Transverse colon (tissue), 4 donors: ENCODE results near the gene ADIPOR1. TPM values are rescaled to one million over a fixed set of nuclear protein-coding genes. Genes with fewer than 3 reads are reported as not detected.

Source experiments
- DNase-seq: peaks from one replicate; pipeline ENCODE4 v3.0.0-alpha.2; 2019
- H3K27ac ChIP-seq, 4 donors: fragments of 200-600 bp; sonication (generic); 2 replicates each; pipeline ENCODE4 v1.5.1; 2016 to 2018; ENCODE audit warnings: inconsistent platforms in 4 of 4
- H3K27me3 ChIP-seq: fragments of 200-600 bp; sonication (generic); 2 replicates; pipeline ENCODE4 v1.5.1; 2017; ENCODE audit warnings: inconsistent platforms
- H3K36me3 ChIP-seq, 4 donors: fragments of 200-600 bp; sonication (generic); 2 replicates each; pipeline ENCODE4 v1.5.1; 2017 to 2019; ENCODE audit warnings: inconsistent platforms in 4 of 4
- H3K4me1 ChIP-seq, 4 donors: fragments of 200-600 bp; sonication (generic); 2 replicates each; pipeline ENCODE4 v1.5.1; 2017 to 2020; ENCODE audit warnings: inconsistent platforms in 4 of 4
- H3K4me3 ChIP-seq, 4 donors: fragments of 200-600 bp; sonication (generic); 1 replicate in 1 of 4; 2 replicates in 3 of 4; pipeline versions ENCODE4 v1.5.1 to v1.6.1; 2017 to 2019; ENCODE audit warnings: inconsistent platforms in 4 of 4
- H3K9me3 ChIP-seq, 2 donors: fragments of 200-600 bp; sonication (generic); 2 replicates each; pipeline ENCODE4 v1.5.1; 2017 to 2019; ENCODE audit warnings: inconsistent platforms in 2 of 2
- EP300 ChIP-seq: sonication (generic); formaldehyde crosslinking; IDR thresholded peaks from one replicate; pipeline ENCODE4 v1.6.1; 2017; ENCODE audit warnings: antibody characterized with exemption, low read depth
- POLR2A ChIP-seq: fragments of 450-650 bp; IDR thresholded peaks from one replicate; pipeline ENCODE4 v1.6.1; 2016; ENCODE audit warnings: antibody characterized with exemption, mild to moderate bottlenecking, moderate library complexity
- POLR2AphosphoS5 ChIP-seq, 3 donors: sonication (generic); formaldehyde crosslinking; IDR thresholded peaks; one replicate each; pipeline ENCODE4 v1.6.1; 2016; ENCODE audit warnings: antibody characterized with exemption in 3 of 3
- WGBS, 2 donors: methylation state at CpG; one replicate each; pipeline ENCODE4 v1.1.5; 2018; ENCODE audit warnings: low coverage in 1 of 2; 5-methylcytosine and 5-hydroxymethylcytosine counted together
- in situ Hi-C, 4 donors: fragments of 200-750 bp; cut with MboI; loops; one replicate each; pipeline versions ENCODE4 v1.15.0 to v1.15.1; 2017; ENCODE audit warnings: low sequenced_read_pairs in 3 of 4, low pct_ligation_motif_present in 1 of 4, low pct_unique_long_range_greater_than_20kb in 1 of 4
- intact Hi-C: fragments of 100-400 bp; cut with DNase I; formaldehyde crosslinking; loops from one replicate; pipeline ENCODE4 v1.15.1; 2023; ENCODE audit warnings: low total_unique reads
- total RNA-seq, 4 donors: library from RNA; depleted of rRNA; stranded (reverse); fragments of >200 nt; gene quantifications; one replicate each; pipeline ENCODE4 v1.1.0, GENCODE V29; 2016
- TF ChIP-seq, protein P1 (sequence below), 5 experiments: fragments of 200-600 bp in 3 of 5; fragments of 450-650 bp in 2 of 5; sonication (generic) in 3 of 5; IDR thresholded peaks; 1 replicate in 2 of 5; 2 replicates in 3 of 5; pipeline ENCODE4 v1.5.1; 2016 to 2017; ENCODE audit warnings: antibody characterized with exemption in 5 of 5, inconsistent platforms in 3 of 5, mild to moderate bottlenecking in 2 of 5, moderate library complexity in 1 of 5

The ADIPOR1 gene
- total RNA-seq, 4 donors from 2014 or later = 19.1 to 103 (median 60.6) TPM

DNA sequence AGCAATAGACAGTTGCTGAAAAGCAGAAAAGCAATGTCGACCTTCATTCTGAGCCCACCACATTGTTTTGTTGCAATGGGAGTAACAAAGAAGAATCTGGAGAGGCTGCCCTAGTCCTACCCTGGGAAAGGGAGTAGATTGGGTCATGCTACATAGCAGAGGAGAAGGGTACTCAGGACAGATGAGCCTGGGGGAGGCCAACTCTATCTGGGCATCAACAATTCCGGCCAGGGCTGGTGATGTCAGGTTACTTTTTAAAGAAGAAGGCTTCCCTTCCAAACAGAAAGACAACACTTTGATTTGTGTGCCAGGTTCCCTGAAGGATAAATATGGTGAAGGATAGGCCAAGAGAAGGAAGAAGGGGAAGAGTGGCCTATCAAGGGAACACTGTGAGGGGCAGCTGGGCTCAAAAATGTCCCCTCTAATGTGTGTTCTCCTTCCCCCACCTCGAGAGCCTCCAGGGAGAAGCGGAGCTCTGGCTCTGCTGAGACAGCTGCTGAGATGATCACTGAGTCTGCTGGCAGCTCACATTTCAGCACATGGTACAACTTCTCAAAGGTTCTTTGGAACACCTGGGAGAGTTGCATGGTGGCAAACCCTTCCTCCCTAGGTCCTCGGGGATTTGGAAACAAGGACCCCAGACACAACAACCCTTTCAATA lies 3.2 kb upstream of the ADIPOR1 start:
- no peak for DNase-seq
- TF ChIP-seq, protein P1, sequence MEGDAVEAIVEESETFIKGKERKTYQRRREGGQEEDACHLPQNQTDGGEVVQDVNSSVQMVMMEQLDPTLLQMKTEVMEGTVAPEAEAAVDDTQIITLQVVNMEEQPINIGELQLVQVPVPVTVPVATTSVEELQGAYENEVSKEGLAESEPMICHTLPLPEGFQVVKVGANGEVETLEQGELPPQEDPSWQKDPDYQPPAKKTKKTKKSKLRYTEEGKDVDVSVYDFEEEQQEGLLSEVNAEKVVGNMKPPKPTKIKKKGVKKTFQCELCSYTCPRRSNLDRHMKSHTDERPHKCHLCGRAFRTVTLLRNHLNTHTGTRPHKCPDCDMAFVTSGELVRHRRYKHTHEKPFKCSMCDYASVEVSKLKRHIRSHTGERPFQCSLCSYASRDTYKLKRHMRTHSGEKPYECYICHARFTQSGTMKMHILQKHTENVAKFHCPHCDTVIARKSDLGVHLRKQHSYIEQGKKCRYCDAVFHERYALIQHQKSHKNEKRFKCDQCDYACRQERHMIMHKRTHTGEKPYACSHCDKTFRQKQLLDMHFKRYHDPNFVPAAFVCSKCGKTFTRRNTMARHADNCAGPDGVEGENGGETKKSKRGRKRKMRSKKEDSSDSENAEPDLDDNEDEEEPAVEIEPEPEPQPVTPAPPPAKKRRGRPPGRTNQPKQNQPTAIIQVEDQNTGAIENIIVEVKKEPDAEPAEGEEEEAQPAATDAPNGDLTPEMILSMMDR (IDR thresholded peaks at IDR 0.05) = no peak
- no peak for TF ChIP-seq POLR2AphosphoS5 (IDR thresholded peaks at IDR 0.05)
- no peak for TF ChIP-seq POLR2A
- no peak for TF ChIP-seq EP300
- Histone ChIP-seq H3K4me3 (no peak overlapping the region), H3K36me3 (no peaks in the 10 kb centered on the region), H3K27me3 (no peaks in the 10 kb centered on the region), H3K27ac (no peak overlapping the region), H3K9me3 (no peaks in the 10 kb centered on the region), H3K4me1 (peaks cover 5 to 24% (median 22%) of the 10 kb centered on the region in 4 donors)
- intact Hi-C loops = no loop called here
- 87 to 94% methylated on average over 3 to 5 of the region's 5 CpGs for WGBS, 2 donors
- in situ Hi-C loops = no loop called here

DNA sequence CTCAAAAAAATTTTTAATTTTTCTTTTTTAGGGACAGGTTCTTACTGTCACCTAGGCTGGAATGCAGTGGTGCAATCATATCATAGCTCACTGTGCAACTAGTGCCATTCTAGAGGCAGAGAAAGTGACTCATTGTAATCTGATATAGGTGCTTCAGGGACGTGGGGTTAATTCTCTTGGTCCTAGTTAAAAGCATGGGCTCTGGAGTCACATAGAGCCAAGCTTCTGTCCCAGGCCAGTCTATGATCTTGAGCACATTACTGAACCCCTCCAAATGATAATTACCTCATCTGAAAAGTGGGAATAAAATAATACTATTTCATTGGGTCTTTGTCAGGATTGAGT lies 1.1 kb upstream of the ADIPOR1 start:
- no peaks in the 10 kb centered on the region for H3K27me3 ChIP-seq
- no peak for TF ChIP-seq EP300
- TF ChIP-seq POLR2AphosphoS5 (IDR thresholded peaks at IDR 0.05) = no peak
- TF ChIP-seq, protein P1 (IDR thresholded peaks at IDR 0.05) = no peak
- no peak for TF ChIP-seq POLR2A
- H3K27ac ChIP-seq = peak overlapping the region in 1 of 4 donors; percentile 96
- H3K4me3 ChIP-seq = no peak overlapping the region
- in situ Hi-C loops = no loop called here
- no peak for DNase-seq
- no peaks in the 10 kb centered on the region for H3K36me3 ChIP-seq
- H3K9me3 ChIP-seq = no peaks in the 10 kb centered on the region
- intact Hi-C loops = no loop called here
- WGBS, 2 donors = 77 to 100% methylated on average over 1 of the region's 1 CpG
- H3K4me1 ChIP-seq = peaks cover 5 to 40% (median 21%) of the 10 kb centered on the region in 4 donors

DNA sequence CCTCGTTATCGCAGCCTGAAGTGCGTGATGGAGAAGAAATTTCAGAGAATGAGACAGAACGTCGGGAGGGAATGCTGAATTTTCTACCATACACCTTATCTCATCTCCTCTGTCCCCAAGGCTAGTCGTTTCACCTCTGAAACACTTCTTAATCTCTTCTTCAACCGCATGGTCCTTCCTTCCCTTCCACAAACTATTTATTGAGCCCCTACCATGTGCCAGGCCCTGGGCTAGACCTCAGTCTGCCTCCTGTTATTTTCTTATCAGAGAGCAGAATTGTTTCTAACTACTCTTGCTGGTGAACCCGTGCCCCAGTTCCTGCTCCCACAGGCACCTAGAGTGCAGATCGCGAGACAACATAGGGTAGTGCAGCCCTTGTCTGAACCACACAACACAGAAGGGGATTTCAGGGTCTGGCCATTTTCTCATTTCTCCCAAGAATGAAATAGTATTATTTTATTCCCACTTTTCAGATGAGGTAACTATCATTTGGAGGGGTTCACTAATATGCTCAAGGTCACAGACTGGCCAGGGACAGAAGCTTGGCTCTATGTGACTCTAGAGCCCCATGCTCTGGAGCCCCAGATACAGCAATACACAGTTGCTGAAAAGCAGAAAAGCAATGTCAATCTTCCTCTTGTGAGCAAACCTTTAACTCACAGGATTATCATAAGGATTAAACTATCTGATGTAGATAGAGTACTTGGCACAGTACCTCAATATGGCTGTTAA lies 598 bp upstream of the ADIPOR1 start:
- Histone ChIP-seq H3K36me3 (no peaks in the 10 kb centered on the region), H3K4me3 (peak overlapping the region; percentile 31 to 99 (median 95)), H3K27me3 (no peaks in the 10 kb centered on the region), H3K4me1 (peaks cover 5 to 45% (median 23%) of the 10 kb centered on the region in 4 donors), H3K27ac (peak overlapping the region; percentile 93 to 98 (median 96)), H3K9me3 (no peaks in the 10 kb centered on the region)
- intact Hi-C loops = no loop called here
- DNase-seq = peak; percentile 35
- WGBS, 2 donors = 0 to 5% methylated on average over 5 to 10 of the region's 10 CpGs
- no peak for TF ChIP-seq POLR2AphosphoS5 (IDR thresholded peaks at IDR 0.05)
- no peak for TF ChIP-seq EP300
- TF ChIP-seq, protein P1 (IDR thresholded peaks at IDR 0.05) = no peak
- in situ Hi-C loops = no loop called here

DNA sequence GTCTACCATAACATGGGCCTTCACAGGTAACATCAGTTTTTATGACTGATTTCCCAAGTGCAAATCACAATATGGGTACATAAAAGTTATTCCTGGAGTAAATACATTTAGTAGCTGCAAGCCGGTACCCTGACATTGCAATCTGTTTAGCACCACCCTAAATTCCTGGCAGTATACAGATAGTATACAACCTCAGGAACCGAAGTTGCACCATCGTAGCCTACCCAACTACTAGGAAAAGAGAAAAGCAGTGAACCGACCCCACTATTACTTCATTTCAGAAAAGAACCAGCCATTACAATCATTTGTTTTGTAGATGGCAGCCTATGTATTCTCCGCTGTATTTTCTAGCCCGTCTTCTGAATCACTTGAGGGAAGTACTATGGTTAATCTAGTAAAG lies 1.1 kb downstream of the ADIPOR1 start:
- Histone ChIP-seq H3K4me1 (peaks cover 5 to 60% (median 26%) of the 10 kb centered on the region in 4 donors), H3K27me3 (no peaks in the 10 kb centered on the region), H3K4me3 (peak overlapping the region in 3 of 4 donors; percentile 93 to 99 (median 97)), H3K27ac (peak overlapping the region; percentile 93 to 98 (median 96)), H3K36me3 (no peaks in the 10 kb centered on the region), H3K9me3 (no peaks in the 10 kb centered on the region)
- DNase-seq = no peak
- in situ Hi-C loops (no loop called here), intact Hi-C loops (no loop called here)
- TF ChIP-seq, protein P1 (IDR thresholded peaks at IDR 0.05) = no peak
- TF ChIP-seq POLR2AphosphoS5 (IDR thresholded peaks at IDR 0.05) (no peak), POLR2A (no peak), EP300 (no peak)
- WGBS, 2 donors = 20 to 49% methylated on average over 2 to 6 of the region's 6 CpGs
